GM21526 (cell line): ENCODE data around the gene TSNAX.

ENCODE experiments used
- ATAC-seq: cut with Tn5 transposase; IDR thresholded peaks from one replicate; pipeline ENCODE4 v1.9.1; 2021; ENCODE audit warnings: moderate library complexity; ENCODE audit not compliant: unreplicated experiment, low FRiP score

Gene TSNAX

DNA sequence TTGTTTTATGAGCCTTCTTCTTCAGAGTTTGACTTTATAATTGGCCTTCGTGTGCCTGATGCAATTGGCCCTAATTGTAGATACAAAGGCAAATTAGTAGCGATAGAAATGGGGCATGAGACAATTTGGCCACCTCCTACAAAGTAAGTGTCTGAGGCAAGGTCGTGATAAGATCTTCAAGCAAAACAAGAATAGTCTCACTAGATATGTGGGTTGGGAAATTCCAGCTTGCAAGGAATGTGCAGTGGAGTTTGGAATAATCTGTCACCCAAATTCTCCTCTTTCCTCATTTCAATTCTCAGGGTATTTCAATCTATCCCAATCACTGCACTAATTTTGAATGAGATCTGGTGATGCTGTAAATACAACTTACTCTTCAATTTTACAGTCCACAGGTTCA is 11.4 kb upstream of the TSNAX start:
- ATAC-seq, result no peak

DNA sequence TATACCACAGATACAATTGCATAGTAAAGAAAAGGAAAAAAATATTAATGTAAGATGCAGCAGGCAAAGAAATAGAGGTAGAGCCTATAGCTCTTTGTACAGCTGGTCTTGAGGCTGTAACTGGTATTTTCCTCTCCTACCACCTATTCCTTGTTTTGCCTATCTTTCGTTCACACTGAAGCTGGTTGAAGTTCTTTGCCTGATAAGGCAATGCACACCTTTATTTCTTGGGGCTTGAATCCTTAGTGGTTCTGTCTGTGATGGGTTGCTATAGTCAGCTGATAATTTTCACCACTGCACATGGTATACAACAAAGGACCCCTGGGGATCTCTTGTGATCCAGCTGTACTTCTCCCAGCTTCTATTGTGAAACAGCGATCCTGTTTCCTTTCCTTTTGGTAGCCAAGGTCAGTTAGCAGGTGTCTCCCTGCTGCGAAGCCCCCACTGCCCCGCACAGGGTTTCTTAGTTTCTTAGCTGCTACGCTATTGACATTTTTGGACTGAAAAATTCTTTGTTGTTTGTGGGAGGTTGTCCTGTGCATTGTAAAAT is 9.9 kb upstream of the TSNAX start:
- ATAC-seq, result no peak

DNA sequence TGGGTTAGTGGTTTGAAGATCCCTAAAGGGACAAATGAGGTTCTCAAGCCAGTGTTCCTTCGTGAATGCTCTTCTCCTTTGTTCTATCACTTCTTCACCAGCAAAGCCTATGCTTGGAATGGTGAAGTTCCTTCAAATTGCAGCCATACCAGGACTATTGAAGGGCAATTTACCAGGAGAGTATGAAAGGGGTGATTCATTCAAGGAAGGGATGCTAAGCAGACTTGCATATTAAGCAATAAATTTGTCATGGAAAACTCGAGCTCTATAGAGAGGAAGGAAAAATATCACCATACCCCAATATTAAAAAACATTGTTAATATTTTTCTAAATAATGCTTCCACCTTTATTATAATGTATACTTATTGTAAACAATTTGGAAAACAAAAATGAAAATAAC is 9.3 kb upstream of the TSNAX start:
- no peak for ATAC-seq

DNA sequence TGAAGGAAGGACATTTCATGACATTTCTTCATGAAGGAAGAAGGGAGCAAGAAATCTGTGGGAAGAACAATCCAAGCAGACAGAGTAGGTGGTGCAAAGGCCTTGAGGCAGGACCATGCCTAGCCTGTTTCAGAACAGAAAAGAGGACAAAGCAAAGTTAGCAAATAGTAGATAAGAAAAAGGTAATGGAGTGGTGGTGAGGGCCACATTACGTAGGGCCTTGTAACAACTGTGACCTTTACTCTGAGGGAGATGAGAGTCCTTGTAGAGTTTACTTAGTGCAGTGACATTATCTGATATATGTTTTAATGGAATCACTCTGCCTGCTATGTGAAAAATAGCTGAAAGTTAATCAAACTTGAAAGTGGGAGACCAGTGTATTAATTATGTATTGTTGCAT is 6.4 kb upstream of the TSNAX start:
- ATAC-seq, result no peak

DNA sequence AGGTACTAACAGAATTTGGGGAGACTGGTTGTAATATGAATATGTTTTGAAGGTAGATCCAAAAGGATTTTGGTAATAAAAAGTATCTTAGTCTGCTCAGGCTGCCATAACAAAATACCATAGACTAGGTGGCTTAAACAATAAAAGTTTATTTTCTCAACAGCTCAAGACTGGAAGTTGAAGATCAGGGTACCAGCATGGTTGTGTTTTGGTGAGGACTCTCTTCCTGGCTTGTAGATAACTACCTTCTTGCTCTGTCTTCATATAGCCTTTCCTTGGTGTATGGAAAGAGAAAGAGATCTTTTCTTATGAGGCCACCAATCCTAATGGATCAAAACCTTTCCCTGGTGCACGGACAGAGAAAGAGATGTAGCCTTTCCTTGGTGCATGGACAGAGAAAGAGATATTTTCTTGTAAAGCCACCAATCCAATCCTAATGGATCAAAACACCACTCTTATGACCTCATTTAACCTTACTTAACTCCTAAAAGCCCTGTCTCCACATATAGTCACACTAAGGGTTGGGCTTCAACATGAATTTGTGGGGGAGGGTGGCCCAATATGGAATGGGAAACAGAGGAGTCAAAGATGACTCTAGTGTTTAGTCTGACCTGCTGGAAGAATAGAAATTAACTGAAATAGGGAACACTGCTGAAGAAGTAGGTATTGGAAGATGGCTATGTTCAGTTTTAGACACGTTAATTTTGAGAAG is 5.4 kb upstream of the TSNAX start:
- ATAC-seq, result no peak

DNA sequence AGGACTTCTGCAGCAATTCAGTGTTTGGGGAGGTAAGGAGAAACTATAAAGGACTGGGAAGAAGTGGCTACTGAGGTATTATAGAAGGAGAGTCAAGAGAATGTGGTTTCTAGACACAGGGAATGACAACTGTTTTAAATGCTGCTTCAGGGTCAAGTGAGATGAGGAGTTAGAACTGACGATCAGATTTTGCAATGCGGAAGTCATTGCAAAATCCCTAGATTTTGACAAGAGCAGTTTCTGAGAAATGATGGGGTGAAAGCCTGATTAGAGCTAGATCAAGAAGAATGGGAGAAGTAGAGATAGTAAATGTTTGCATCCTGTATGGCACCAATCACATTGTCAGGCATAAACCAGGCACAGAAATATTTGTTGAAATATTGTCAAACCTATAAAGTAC is 4.7 kb upstream of the TSNAX start:
- no peak for ATAC-seq

DNA sequence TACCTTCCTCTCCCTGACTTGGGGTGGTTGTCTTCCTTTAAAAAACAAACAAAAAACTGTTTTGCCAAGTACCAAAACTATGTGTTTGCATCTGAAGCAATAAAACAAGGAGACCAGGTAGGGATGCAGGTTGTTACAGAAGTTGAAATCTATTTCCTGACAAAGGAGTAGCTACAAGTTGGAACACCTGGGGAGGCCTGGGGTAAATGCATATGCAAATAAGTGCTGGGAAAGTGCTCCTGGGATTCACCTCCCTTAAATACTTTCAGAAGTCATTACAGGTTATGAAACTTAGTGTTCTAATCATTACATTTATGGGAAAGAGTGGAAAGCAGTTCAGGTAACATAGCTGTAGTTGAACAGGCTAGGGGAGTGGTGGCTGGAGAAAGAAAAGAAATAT is 1.9 kb upstream of the TSNAX start:
- no peak for ATAC-seq

DNA sequence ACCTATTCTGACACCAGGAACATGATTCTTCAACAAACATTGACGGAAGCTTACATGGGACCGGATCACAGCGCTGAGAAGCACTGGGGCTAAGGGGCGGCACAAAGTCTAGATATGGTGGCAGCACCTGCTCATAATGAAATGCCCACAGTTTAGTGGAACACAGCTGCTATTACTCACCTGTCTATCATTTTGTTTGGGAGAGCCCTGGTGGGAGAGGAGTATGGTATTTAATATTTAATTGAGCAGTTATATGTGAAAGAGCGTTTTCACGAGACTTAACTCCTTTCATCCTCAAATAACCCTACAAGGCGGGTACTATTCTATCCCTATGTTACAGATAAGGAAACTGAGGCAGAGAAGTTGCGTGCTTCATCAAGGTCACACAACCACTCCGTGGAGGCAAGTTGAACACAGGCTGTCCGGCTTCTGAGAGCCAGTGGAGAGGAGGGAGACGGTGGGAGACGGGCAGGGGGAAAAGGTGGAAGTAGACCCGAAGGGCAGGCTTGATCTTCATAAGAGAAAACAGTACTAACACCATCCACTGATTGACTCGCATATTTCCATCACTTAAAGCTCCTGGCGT is 790 bp upstream of the TSNAX start:
- peak; percentile 11 for ATAC-seq

DNA sequence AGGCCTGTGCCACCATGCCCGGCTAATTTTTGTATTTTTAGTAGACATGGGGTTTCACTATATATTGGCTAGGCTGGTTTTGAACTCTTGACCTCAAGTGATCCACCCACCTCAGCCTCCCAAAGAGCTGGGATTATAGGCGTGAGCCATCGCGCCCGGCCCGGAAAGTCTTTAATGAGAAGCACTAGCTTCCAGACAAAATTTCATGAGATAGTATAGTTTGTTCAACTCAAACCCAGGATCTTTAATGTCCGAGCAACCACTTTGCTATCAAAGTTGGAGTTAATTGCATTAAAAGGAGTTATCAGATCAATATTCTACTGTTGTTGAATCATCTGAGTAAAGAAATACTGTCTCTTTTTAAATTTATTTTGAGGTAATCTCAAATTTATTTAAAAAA is 4.8 kb downstream of the TSNAX start:
- no peak for ATAC-seq

DNA sequence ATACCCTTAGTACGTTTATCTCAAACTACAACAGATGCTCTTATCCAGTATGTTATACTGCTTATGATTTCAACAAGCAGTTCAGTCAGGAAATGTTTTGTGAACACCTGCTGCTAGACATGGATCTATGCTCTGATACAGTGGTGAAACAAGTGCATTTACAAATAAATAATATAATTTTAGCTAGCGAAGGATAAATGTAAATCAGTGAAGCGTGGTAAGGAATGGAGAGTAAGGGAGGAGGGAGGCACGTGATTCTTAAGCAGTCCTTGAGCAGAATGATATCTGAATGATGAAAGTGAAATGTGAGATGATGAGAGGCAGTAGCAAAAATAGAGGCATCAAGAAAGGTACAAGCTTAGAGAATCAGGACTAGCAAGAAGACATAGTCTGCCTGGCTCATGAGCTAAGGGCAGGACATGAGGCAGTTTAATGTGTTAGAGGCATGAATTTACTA is 6.3 kb downstream of the TSNAX start:
- no peak for ATAC-seq

DNA sequence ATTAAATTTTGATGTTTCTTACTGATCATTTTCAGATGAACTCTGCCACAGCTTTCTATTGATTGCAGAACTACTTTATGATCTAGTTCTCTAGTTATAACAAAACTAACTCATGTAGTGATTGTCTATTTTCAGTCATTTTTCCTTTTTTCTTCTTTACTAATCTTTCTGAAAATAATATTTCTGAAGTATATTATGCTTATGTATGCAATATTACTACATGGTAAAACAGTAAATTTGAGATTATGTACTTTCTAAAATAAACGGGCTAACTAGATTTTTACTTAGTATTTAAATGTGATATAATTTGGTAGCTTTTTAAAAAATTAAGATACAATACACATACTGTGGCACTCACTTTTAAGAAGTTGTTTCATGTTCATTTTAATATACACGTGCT is 7.6 kb downstream of the TSNAX start:
- ATAC-seq, result no peak

DNA sequence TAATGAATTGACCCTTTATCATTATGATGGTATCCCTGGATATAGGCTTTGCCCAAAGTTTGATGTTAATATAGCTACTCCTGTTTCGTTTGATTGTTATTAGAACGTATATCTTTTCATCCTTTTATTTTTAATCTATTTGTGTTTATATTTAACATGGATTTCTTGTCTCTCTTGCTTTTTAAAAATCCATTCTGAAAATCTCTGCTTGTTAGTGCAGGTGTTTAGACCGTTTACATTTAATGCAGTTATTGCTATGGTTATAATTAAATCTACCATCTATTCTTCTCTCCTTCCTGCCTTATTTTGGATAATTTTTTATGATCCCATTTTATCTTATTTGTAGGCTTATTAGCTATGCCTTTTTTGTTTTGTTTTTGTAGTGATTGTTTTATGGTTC is 12.4 kb downstream of the TSNAX start:
- ATAC-seq, result no peak

DNA sequence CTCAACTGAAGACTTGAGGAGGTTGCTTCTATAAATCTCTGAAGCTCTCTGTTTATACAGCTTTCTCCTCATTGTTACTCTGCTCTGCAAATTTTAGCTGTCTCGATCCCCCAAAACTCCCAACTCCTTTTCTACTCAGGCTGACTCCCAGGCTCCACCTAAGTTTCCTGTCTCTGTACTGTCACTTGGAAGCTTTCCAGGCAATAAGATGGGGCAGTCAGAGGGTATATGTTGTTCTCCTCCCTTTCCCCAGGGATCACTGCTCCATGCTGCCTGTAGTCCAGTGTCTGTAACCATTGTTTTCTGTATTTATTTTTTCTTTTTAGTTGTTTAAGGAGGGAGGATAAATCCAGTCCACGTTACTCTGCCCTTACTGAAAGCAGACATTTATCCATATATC is 13.4 kb downstream of the TSNAX start:
- no peak for ATAC-seq

DNA sequence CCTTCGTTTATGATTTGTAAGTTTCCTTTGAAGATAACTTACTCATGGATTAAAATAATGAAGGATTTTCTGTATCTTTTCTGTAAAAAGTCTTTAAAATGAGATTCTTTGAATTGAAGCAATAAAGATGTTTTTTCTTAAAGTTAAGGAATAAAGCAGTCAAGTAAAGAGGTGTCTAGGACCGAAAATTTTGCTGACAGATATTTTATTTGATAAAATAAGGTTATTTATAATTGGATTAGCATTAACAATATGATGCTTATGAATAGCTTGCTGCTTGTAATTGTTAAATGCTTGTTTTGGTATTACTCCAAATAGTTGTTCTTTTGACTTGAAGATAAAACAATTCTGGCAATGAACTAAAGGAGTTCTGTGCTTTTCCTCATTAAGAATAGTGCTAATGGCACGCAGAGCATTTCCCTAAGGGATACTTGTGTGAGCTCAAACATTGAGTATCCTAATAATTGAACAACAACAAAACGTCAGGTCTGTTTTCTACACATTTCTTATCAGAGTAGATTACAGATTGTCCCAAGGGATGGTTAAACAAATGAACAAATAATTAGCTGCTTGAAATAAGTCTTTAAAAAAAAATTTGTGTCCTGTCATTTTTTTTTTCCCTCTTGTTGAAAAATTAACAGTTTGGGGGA is 16.6 kb downstream of the TSNAX start:
- ATAC-seq, result no peak

DNA sequence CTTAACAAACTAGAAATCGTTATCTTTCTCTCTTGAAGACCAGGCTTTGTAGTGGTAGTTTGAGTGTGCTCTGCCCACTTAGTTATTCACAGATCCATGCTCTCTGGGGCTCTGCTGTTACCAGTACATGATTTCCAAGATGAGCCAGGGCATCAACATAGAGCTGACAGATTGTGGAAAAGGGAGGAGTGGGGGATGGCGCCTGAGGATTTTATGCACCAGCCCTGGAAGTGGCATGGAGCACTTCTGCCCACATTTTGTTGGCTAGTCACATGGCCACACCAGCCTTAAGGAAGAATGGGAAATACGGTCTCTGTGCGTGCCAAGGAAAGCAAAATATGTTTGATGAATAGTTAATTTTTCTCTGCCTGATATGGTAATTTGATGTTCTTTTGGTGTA is 18.2 kb downstream of the TSNAX start:
- no peak for ATAC-seq

DNA sequence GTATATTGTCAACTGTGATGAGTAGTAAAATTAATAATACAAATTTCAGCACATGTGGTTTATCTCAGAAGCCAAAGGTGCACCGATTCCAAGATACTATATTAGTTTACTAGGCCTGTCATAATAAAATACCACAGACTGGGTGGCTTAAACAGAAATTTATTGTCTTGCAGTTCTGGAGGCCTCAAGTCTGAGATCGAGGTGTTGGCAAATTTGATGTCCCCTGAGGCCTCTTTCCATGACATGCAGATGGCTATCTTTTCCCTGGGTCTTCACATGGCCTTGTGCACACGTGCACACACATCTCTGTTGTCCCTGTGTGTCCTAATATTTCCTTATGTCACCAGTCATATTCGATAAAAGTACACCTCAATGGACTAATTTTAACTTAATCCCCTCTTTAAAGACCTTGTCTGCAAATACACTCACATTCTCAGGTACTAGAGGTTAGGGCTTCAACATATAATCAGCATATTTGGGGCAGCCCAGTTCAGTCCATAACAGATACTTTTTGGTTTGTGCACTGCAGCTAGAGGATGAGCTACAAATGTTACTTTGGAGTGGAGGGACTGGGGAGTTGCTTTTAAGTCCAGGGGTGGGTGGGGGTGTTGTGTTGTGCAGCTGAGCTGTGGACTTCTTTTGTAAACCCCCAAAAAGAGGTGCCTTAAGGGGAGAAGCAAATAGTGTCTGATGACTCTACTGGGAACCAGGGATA is 21.4 kb downstream of the TSNAX start:
- ATAC-seq, result no peak

DNA sequence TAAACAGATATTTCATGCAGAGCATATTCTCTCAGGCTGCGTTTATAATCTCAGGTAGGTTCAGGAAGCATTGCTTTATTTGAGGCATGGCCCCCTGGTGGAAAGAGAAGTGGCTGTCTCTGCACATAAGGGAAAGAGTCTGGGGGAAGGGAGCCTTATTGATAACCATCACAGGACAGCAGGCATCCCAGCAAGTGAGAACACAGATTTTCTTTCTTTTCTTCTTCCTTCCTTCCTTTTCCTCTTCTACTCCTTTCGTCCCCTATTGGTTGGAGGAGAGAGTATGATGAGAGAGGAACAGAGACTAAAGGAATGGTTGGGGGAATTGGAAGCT is 21.9 kb downstream of the TSNAX start:
- ATAC-seq, result no peak

DNA sequence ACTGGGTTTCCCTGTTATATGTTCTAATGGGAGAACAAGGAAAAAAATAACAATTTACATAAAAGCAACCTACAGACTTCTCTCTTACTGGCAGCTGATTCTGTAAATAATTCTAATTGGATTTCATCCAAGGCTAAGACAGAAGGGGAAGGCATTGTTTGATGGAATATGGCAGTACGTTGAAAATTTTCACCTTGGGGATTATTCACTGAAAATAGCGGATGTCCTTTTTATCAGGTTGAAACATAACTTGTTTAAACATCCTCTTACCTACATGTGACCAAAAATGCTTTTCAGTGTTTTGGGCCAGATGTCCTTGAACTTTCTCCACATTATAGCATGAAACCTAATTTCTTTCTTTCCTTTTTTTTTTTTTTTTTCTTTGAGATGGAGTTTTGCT is 24.9 kb downstream of the TSNAX start:
- no peak for ATAC-seq

DNA sequence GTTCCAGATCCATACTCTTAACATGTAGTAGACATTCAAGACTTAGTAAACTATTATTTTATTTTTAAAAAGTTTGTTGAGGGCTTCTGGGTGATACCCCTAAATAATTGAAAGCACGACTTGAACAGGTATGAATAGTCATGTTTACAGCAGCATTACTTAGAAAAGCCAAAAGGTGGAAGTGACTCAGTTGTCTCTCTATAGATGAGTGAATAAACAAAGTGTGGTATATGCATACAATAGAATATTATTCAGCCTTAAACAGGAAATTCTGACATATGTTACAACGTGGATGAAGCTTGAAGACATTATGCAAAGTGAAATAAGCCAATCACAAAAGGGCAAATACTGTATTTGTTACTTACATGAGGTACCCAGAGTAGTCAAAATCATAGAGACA is 26.5 kb downstream of the TSNAX start:
- no peak for ATAC-seq

DNA sequence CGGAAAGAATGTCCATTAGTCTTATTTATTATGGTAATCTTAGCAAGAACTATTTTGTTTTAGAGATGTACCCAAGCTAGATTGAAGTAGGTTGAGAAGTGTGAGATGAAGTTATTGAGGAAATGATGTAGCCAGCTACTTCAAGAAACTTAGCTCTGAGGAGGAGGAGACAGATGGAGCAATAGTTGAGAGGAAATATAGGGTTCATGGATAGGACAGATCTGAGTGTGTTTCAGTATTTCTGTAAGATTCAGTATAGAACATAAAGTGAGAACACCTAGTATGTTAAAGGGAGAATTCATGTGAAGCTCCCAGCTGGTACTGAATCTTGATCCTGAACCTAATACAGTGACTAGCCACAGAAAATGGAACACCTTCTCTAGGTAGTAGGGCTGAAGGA is 28.9 kb downstream of the TSNAX start:
- no peak for ATAC-seq
